T-helper 2 cell treated with Interferon-gamma antibody and Interleukin-4, amounts not matched to agents 100 ng/mL and 5 ng/mL, for 36 hours (primary cell): ENCODE data around the gene PPP1R3A. TPM values are rescaled to one million over a fixed set of nuclear protein-coding genes. Genes with fewer than 3 reads are reported as not detected.

ENCODE experiments used
- intact Hi-C: fragments of 100-400 bp; cut with micrococcal nuclease; formaldehyde crosslinking; loops from one replicate; pipeline ENCODE4 v1.15.1; 2023
- total RNA-seq: library from RNA; stranded (reverse); gene quantifications from 2 replicates; pipeline ENCODE4 v1.2.3, GENCODE V29; 2022

PPP1R3A gene
- total RNA-seq, 1 donor from 2014 or later = not detected

DNA sequence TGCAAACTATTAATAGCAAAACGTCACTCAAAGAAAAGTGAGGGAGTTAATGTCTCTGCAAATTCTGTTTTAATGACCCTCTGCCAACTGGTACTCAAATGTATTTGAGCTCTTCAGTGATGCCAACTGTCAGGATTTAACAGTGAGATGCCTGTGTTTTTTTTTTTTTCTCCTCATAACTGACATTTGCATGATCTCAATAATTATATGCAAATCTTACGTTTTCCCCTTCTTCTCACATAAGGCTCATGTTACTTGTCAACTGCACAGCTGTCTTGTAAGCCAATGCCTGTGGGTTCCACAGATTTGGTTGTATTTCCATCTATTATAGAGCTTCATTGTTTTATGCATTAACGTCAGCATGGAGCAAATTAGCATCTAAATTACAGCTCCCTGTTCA is 38.2 kb downstream of the PPP1R3A start:
- intact Hi-C loops = loop anchor here (1.0 kb wide), 1 partner anchor 36 kb away; no protein-coding TSS in a partner anchor

DNA sequence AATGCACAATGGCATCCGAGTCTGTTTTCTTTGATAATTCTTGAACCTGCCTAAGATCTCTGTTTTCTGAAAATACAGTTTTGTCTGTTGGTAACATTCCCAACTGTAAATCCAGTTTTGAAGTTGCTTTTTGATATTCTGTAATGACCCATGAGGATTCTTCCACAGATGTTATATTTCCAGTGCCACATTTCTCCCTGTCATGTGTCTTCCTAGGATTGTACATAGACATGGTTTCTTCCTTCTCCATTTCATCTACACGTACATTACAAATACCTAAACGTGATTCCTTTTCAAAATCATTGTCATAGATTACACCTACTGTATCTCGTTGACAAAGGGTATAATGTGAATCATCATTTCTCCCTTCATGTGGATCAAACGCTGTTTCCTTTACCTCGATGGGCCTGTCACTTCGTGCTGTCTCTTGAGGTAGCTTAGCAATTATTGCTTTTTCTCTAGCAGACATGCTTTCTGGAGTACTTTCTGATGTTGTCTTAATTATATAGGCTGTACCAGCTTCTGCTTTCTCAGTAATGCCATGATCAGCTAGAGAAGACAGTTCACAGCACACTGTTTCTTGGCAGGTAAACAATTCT is 40.3 kb downstream of the PPP1R3A start:
- intact Hi-C loops = no loop called here

DNA sequence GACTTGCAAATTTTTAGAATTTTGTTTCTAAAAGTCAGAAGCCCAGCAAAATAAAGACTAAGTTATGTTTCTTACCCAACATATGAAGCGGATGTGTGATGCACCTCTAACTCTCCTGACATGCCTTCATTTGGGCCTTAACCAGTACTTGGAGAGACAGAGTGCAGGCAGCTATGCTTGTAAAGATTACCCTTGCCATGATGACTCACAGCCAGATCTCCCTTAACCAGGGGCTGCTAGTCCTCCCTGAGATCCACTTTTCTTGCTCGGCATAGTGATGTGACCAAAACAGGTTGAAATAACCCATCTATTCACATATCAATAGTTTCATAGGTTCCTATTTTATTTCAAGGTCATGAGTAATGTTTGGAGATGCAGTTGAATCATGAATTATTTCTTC is 43.6 kb downstream of the PPP1R3A start:
- intact Hi-C loops = no loop called here

DNA sequence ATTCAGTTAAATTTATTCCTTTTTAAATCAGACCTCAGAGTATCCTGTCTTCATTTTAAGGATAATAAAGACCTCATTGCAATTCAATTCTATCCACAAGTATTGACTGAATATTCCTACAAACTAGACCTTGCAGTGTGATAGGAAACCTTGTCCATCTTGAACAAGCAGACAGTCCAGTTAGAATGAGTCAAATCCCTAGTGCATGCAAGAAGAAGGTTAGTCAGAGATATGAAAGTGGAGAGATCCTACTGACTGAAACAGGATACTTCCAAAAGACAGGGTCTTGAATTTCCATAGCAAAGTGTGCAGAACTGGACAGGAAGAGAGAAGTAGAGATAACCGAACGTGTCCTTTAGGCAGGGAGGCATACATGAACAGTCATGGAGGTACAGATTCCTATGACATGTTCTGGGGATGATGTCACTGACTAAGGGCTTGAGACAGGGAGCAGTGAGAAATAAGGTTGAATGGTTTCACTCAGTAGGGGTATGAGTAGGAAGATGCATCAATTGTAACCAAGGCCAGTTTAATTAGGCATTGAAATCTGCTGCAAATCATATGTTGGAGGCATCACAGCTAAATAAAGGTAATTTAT is 45.2 kb downstream of the PPP1R3A start:
- intact Hi-C loops = no loop called here

DNA sequence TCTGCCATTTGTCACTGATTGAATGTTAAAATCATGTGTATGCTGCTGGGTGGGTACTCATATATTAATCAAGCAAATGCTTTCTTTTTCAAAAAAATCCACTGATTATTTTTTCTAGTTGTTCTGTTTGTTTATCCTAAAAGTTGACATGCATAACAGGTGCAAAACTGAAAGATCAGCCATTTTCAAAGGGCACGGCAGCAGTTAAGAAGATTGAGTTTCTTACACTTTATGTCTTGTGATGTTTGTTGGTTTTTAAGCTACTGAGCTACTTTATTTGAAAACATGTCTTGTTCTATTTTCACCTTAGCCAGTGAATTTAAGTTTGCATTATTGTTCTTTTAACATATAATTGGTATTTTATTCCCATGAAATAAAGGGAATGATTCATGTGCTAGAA is 45.8 kb downstream of the PPP1R3A start:
- intact Hi-C loops = no loop called here

DNA sequence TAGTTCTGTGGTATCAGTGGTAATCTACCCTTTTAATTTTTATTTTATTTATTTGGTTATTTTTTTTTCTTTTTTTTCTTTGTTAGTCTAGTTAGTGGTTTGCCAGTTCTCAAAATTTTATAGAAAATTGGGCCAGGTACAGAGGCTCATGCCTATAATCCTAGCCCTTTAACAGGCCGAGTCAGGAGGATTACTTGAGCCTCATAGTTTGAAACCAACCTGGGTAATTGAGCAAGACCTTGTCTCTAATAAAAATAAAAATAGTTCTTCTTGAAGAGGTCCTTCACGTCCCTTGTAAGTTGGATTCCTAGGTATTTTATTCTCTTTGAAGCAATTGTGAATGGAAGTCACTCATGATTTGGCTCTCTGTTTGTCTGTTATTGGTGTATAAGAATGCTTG is 51.5 kb downstream of the PPP1R3A start:
- intact Hi-C loops = no loop called here

DNA sequence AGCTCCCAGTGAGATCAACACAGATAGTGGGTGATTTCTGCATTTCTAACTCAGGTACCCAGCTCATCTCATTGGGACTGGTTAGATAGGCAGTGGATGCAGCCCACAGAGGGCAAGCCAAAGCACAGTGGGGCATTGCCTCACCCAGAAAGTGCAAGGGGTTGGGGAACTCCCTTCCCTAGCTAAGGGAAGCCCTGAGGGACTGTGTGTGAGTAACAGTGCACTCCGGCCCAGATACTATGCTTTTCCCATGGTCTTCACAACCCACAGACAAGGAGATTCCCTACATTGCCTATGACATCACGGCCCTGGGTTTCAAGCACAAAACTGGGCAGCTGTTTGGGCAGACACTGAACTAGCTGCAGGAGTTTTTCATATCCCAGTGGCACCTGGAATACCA is 62.8 kb downstream of the PPP1R3A start:
- intact Hi-C loops = no loop called here

DNA sequence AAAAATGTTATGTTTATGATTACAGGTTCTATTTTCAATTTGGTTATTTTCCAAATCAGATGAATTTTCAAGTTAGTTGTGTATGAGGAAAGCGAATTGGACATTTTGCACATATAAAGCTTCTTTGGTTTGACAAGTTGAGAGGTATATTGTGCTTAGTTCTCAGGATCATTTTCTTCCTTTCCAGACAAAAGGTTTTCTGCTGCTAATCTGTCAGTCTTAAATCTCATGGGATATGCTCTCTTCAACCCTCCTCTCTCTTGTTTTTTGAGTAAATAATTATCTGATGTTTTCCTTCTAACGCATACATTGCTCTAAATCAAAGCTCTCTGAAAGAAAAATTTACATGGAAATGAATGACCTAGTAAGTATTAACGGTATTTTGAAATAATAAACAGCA is 77.9 kb downstream of the PPP1R3A start:
- intact Hi-C loops = no loop called here

DNA sequence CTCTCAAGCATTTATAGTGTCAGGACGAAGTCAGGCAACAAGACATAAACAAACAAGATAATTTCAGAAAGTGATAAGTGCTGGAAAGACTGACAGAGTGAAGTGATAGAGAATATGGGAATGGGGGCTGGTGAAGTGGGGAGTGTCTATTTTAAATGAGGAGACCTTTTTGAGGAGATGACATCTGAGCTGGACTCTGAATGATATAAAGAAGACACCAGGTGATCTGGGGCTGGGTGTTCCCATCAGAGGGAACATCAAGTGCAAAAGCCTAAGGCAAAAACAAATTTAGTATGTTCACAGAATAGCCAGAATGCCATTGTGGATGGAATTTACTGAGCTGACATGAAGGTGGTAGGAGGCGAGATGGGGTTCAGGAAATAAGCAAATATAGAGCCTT is 83.4 kb downstream of the PPP1R3A start:
- intact Hi-C loops = no loop called here

DNA sequence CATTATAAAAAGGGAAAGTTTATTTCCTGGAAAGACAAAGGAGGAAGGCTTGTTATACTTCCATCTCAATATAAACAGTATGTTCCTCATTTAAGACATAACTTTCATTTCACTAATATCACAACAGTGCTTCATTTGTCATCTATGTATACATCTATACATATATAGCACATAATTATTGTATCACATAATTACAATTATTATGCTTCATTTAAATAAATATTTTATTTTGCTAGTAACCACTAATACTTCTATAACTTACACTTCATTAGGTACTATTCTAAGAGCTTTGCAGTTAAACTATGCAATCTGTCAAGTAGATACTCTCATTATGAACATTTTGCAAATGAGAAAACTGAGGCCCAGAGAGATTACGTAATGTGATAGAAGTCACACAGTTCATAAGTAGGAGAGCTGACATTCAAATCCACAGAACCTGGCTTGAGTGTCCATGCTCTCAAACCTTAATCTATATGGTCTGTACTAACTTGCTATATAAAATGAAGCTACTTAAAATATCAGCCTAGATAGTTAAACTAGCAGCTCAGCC is 86.5 kb downstream of the PPP1R3A start:
- intact Hi-C loops = no loop called here

DNA sequence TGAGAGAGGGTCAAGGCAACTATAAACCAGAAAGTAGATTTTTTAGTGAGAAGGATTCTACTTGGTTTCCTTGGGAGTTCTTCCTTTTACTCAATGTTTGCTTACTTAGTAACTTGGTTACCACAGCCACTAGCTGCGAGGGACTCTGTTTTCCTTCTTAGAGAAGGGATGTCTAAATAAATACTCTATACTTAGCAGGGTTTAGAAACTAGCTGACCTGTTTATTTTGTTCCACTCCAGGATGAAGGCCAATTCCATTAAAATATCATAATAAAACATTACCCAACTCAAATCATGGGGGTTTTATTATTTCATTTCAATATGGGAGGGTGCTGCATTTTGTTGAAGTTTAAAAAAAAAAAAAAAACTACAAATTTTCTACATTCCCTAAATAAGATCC is 87.3 kb downstream of the PPP1R3A start:
- intact Hi-C loops = no loop called here

DNA sequence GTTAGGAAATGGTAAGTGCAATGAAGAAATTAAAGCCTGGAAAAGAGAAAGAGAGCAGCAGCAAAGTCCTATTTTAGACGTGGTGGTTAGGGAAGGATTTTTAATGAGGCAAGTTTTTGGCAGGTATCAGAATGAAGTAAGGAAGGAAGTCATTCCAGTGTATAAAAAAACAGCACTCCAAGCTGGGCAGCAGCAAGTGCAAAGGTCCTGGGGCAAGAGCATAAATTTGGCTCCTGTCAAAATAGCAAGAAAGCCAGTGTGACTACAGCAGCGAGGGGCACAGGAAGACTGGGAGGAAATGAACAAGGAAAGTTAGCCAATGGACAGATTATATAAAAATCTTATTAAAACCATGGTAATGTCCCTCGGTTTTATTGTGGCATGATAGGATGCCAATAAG is 90.2 kb downstream of the PPP1R3A start:
- intact Hi-C loops = no loop called here
